22Rv1 (cell line): ENCODE measurements around the gene SNAP25.

ENCODE experiments used
- ZFX ChIP-seq: fragments of 450-650 bp; IDR thresholded peaks from 2 replicates; pipeline ENCODE4 v1.6.1; 2017; ENCODE audit warnings: antibody characterized with exemption, borderline replicate concordance
- TF ChIP-seq, protein P1 (sequence below): fragments of 450-650 bp; IDR thresholded peaks from 2 replicates; pipeline ENCODE4 v1.5.1; 2017; ENCODE audit warnings: mild to moderate bottlenecking

DNA sequence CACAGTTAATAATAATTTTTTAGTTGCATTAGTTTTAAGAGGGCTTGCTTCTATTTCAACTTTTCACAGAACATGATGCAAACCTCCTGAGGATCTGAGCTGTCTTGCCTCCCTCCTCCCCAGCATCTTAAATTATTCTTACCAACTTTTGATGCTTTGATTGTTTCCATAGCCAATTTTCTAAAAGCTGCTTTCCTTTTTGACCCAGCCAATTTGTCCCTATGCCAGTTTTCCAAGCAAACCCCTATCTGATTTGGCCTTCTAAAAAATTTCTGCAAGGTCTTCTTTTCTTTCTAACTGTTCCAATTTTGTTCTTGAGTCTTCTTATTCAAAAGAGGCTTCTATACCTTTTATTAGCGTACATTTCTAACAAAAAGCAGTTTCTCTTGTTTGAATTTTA, 26.5 kb upstream of the SNAP25 start:
- TF ChIP-seq, protein P1, sequence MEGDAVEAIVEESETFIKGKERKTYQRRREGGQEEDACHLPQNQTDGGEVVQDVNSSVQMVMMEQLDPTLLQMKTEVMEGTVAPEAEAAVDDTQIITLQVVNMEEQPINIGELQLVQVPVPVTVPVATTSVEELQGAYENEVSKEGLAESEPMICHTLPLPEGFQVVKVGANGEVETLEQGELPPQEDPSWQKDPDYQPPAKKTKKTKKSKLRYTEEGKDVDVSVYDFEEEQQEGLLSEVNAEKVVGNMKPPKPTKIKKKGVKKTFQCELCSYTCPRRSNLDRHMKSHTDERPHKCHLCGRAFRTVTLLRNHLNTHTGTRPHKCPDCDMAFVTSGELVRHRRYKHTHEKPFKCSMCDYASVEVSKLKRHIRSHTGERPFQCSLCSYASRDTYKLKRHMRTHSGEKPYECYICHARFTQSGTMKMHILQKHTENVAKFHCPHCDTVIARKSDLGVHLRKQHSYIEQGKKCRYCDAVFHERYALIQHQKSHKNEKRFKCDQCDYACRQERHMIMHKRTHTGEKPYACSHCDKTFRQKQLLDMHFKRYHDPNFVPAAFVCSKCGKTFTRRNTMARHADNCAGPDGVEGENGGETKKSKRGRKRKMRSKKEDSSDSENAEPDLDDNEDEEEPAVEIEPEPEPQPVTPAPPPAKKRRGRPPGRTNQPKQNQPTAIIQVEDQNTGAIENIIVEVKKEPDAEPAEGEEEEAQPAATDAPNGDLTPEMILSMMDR = no peak
- TF ChIP-seq ZFX = no peak
